K562 (cell line): ENCODE results near the gene UBA1. TPM values are rescaled to one million over a fixed set of nuclear protein-coding genes. Genes with fewer than 3 reads are reported as not detected.
A peak's percentile ranks its signal among the peaks of the same experiment; 100 is the strongest.

Experiments
- ATAC-seq: fragments of 200-7000 bp; cut with Tn5 transposase; 3 replicates; pipeline ENCODE4 v1.9.1; 2020; ENCODE audit warnings: moderate library complexity
- BruUV-seq: library from RNA; stranded (reverse); fragments of 400-500 nt; replicated peaks from 2 replicates; lab custom pipeline; 2021; lab: Mats Ljungman, UMichigan
- CTCF ChIA-PET: fragments of 300-600 bp; formaldehyde crosslinking; extraction: SDS; loops from one replicate; lab custom pipeline; 2021; ENCODE audit warnings: low intra/inter-chr PET ratio; lab: Yijun Ruan, JAX
- POLR2A ChIA-PET: fragments of 300-600, 350-650 bp; sonication (Branson Sonifier 250); formaldehyde crosslinking; extraction: SDS; loops from one replicate; lab custom pipeline; 2021; ENCODE audit warnings: antibody characterized with exemption, inconsistent platforms; lab: Yijun Ruan, JAX
- DNase-seq, 4 experiments: peaks; one replicate each; pipeline versions ENCODE4 v3.0.0 to v3.0.0-alpha.2; 2011 to 2018; ENCODE audit warnings: low spot score in 3 of 4, mixed read lengths in 3 of 4; ENCODE audit errors: extremely low read depth in 1 of 4
- FAIRE-seq: peaks from 2 replicates; lab custom pipeline; 2011; peaks lifted over from hg19 to GRCh38; lab: Jason Lieb, UNC
- H2AFZ ChIP-seq: 2 replicates; pipeline ENCODE4 v1.6.0; 2011; ENCODE audit warnings: low read depth, low read length, control low read depth, inconsistent platforms
- H3K27ac ChIP-seq: fragments of 200-600 bp; 3 replicates; pipeline ENCODE4 v1.8.0; 2011; ENCODE audit warnings: low read depth, mild to moderate bottlenecking, control low read depth, inconsistent platforms, low read length, moderate library complexity, mixed read lengths; ENCODE audit errors: extremely low read depth
- H3K27me3 ChIP-seq, 2 experiments: fragments of 300-600 bp in 1 of 2; 2 replicates in 1 of 2; 3 replicates in 1 of 2; pipeline versions ENCODE4 v1.6.0 to v1.8.0; 2011; ENCODE audit warnings: inconsistent platforms in 2 of 2, low read length in 2 of 2, mild to moderate bottlenecking in 1 of 2, mixed read lengths in 1 of 2, moderate library complexity in 1 of 2; ENCODE audit not compliant: control insufficient read depth in 2 of 2, insufficient read depth in 2 of 2
- H3K36me3 ChIP-seq: fragments of 300-600 bp; 3 replicates; pipeline ENCODE4 v1.8.0; 2011; ENCODE audit warnings: mild to moderate bottlenecking, low read length, inconsistent platforms; ENCODE audit not compliant: control insufficient read depth, insufficient read depth
- H3K4me1 ChIP-seq, 2 experiments: fragments of 200-600 bp in 1 of 2; replicated peaks in 1 of 2; 2 replicates in 1 of 2; 3 replicates in 1 of 2; pipeline versions ENCODE4 v1.5.1 to v1.8.0; 2011; ENCODE audit warnings: inconsistent platforms in 2 of 2, low read length in 2 of 2, mild to moderate bottlenecking in 1 of 2, mixed read lengths in 1 of 2, moderate library complexity in 1 of 2; ENCODE audit not compliant: control insufficient read depth in 2 of 2, insufficient read depth in 2 of 2
- H3K4me2 ChIP-seq: 2 replicates; pipeline ENCODE4 v1.6.1; 2011; ENCODE audit warnings: low read length, control low read depth, inconsistent platforms, mixed read lengths; ENCODE audit not compliant: insufficient read depth
- H3K4me3 ChIP-seq: fragments of 200-600 bp; sonication (generic), shearing (Covaris generic); 2 replicates; pipeline ENCODE4 v1.5.1; 2016; ENCODE audit warnings: control low read depth, inconsistent platforms
- H3K79me2 ChIP-seq: fragments of 200-600 bp; 3 replicates; pipeline ENCODE4 v1.8.0; 2011; ENCODE audit warnings: low read length, inconsistent platforms; ENCODE audit not compliant: control insufficient read depth, insufficient read depth
- H3K9ac ChIP-seq, 2 experiments: 2 replicates each; pipeline versions ENCODE4 v1.6.0 to v1.6.1; 2011; ENCODE audit warnings: low read depth in 2 of 2, low read length in 2 of 2, control low read depth in 1 of 2, inconsistent platforms in 1 of 2, mild to moderate bottlenecking in 1 of 2, mixed read lengths in 1 of 2; ENCODE audit not compliant: insufficient read depth in 1 of 2
- H3K9me1 ChIP-seq: one replicate; pipeline ENCODE4 v1.6.0; 2011; ENCODE audit warnings: inconsistent platforms, mild to moderate bottlenecking, low read length, moderate library complexity; ENCODE audit not compliant: control insufficient read depth, insufficient read depth
- H3K9me3 ChIP-seq: replicated peaks from 2 replicates; pipeline ENCODE4 v1.5.1; 2011; ENCODE audit warnings: low read depth, low read length, inconsistent platforms; ENCODE audit not compliant: control insufficient read depth, insufficient read depth
- H4K20me1 ChIP-seq: replicated peaks from 2 replicates; pipeline ENCODE4 v1.6.1; 2011; ENCODE audit warnings: low read length, inconsistent platforms, mixed read lengths; ENCODE audit not compliant: control insufficient read depth, insufficient read depth
- FOXJ2 ChIP-seq: fragments of 200-800 bp; sonication (Bioruptor generic); IDR thresholded peaks from 2 replicates; pipeline ENCODE4 v1.6.1; 2016; ENCODE audit warnings: missing genetic modification characterization, missing compliant biosample characterization
- MIER1 ChIP-seq: fragments of 450-650 bp; IDR thresholded peaks from 2 replicates; pipeline ENCODE4 v1.6.1; 2016; ENCODE audit warnings: antibody characterized with exemption, mild to moderate bottlenecking, low read depth
- POLR2G ChIP-seq: fragments of 200-400 bp; formaldehyde crosslinking; IDR thresholded peaks from 2 replicates; pipeline ENCODE4 v1.6.1; 2017; ENCODE audit warnings: low read depth, mild to moderate bottlenecking, antibody characterized with exemption, low read length, moderate library complexity
- RBM22 ChIP-seq: fragments of 200-400 bp; formaldehyde crosslinking; IDR thresholded peaks from 2 replicates; pipeline ENCODE4 v1.6.1; 2018; ENCODE audit warnings: low read length, low read depth; ENCODE audit not compliant: poor library complexity, severe bottlenecking
- ZFP30 ChIP-seq: fragments of 250-450 bp; sonication (Bioruptor Pico); IDR thresholded peaks from 2 replicates; pipeline ENCODE4 v1.8.0; 2022; ENCODE audit warnings: moderate library complexity, mild to moderate bottlenecking, inconsistent platforms, borderline replicate concordance
- ZNF274 ChIP-seq: IDR thresholded peaks from 2 replicates; pipeline ENCODE4 v1.6.1; 2011; ENCODE audit warnings: low read depth, mild to moderate bottlenecking, low read length, moderate library complexity, borderline replicate concordance
- WGBS: fragments of 100-300 bp; shearing (Covaris generic); methylation state at CpG from one replicate; pipeline ENCODE4 v1.1.6; 2016; ENCODE audit warnings: low coverage, mixed read lengths; ENCODE audit not compliant: insufficient coverage; ENCODE audit errors: missing lambda C conversion rate; 5-methylcytosine and 5-hydroxymethylcytosine counted together
- in situ Hi-C: fragments of 300-500 bp; cut with MboI; formaldehyde crosslinking; loops from 4 replicates; pipeline ENCODE4 v1.15.0; 2018; ENCODE audit warnings: inconsistent platforms, mixed read lengths
- intact Hi-C: fragments of 100-400 bp; cut with micrococcal nuclease; formaldehyde crosslinking; loops from 2 replicates; pipeline ENCODE4 v1.14.2; 2022
- polyA plus RNA-seq, 8 experiments: library from polyadenylated mRNA; depleted of rRNA in 4 of 8; stranded (reverse) in 5 of 8; unstranded in 3 of 8; fragments of >200 nt; fragmentation: Nextera tagmentation in 2 of 8; fragmentation: Illumina TruSeq in 1 of 8; extraction: Ambion mirVana in 2 of 8; extraction: Trizol in 1 of 8; gene quantifications; 2 replicates each; pipeline versions ENCODE4 v1.2.1 to v1.2.3, GENCODE V29; 2011 to 2014; ENCODE audit warnings: inconsistent platforms in 1 of 8, missing spikeins in 1 of 8
- total RNA-seq, 7 experiments: library from RNA; depleted of rRNA in 6 of 7; stranded (reverse); fragments of >200 nt in 6 of 7; fragmentation: Illumina TruSeq in 2 of 7; extraction: Trizol in 2 of 7; gene quantifications; 2 replicates each; pipeline versions ENCODE4 v1.2.1 to v1.2.3, GENCODE V29; 2011 to 2021; ENCODE audit warnings: low replicate concordance in 1 of 7
- TF ChIP-seq, protein P1 (sequence below): fragments of 250-450 bp; sonication (Bioruptor Pico); IDR thresholded peaks from 2 replicates; pipeline ENCODE4 v1.4.0; 2020; ENCODE audit warnings: mild to moderate bottlenecking, moderate library complexity

Gene UBA1
- total and polyA plus RNA-seq, 9 of the 15 experiments (the other 6 are each of a cell fraction or from before 2014, with no cell fraction given), result 32.0 to 174 (median 93.6) TPM

DNA sequence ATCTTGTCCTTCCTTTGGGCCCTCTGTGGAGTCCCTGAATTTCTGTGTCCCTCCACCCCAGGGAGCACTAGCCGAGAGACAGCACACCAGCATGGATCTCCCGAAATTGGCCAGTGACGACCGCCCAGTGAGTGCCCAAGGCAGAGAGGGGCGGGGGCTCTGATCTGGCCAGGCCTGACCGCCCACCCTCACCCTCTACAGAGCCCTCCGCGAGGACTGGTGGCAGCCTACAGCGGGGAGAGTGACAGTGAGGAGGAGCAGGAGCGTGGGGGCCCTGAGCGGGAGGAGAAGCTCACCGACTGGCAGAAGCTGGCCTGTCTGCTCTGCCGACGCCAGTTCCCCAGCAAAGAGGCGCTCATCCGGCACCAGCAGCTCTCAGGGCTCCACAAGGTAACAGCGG, 8.4 kb upstream of the UBA1 start:
- intact Hi-C loops, result no loop called here
- FAIRE-seq (no peak), ATAC-seq (no peak), DNase-seq (no peak)
- Histone ChIP-seq H3K9me1 (no peaks in the 10 kb centered on the region), H3K4me3 (no peak overlapping the region), H3K27me3 (no peaks in the 10 kb centered on the region), H3K36me3 (peaks cover 57% of the 10 kb centered on the region; the same call in 2 of the 3 replicates), H3K4me1 (peaks cover 0 to 7% of the 10 kb centered on the region in 2 experiments; a peak in 2 of 5 replicates), H3K27ac (no peak overlapping the region), H2AFZ (no peak overlapping the region), H3K9me3 (no peaks in the 10 kb centered on the region), H3K4me2 (no peak overlapping the region), H3K79me2 (no peaks in the 10 kb centered on the region), H4K20me1 (no peaks in the 10 kb centered on the region), H3K9ac (no peak overlapping the region)
- CTCF ChIA-PET, result no interaction called here
- 100% methylated on average over 1 of the region's 17 CpGs for WGBS
- in situ Hi-C loops, result no loop called here
- TF ChIP-seq POLR2G (peak; percentile 52; the same call in 1 of the 2 replicates), MIER1 (no peak)
- POLR2A ChIA-PET, result interaction anchor here (0.6 kb wide), 1 partner anchor 312 kb away, joined by 3 read pairs; no protein-coding TSS in a partner anchor
- BruUV-seq, result no TSS peak

DNA sequence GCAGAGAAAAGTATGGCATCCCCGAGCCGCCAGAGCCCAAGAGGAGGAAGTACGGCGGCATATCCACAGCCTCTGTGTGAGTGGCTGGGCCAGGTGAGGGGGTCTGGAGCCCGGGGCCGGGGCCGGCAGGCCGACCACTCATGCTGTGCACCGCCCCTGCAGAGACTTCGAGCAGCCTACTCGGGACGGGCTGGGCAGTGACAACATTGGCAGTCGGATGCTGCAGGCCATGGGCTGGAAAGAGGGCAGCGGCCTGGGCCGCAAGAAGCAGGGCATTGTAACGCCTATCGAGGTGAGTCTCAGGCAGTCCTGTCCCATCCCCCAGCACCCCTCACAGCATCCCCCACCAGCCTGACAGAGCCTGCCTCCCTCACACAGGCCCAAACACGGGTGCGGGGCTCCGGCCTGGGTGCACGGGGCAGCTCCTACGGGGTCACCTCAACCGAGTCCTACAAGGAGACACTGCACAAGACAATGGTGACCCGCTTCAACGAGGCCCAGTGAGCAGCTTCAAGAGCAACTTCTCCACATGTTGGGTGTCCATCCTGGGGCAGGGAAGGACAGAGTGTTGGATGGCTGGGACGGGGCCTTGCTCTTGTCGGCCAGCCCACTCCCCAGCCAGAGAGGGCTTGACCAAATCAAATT, 7.4 kb upstream of the UBA1 start:
- no peak for ATAC-seq
- no peak for DNase-seq
- in situ Hi-C loops, result no loop called here
- no peak overlapping the region for H3K4me3 ChIP-seq
- H3K27me3 ChIP-seq, result no peaks in the 10 kb centered on the region
- BruUV-seq, result TSS peak; percentile 72
- POLR2A ChIA-PET, result interaction anchor here (0.6 kb wide), 1 partner anchor 311 kb away, joined by 3 read pairs; no protein-coding TSS in a partner anchor
- FAIRE-seq, result no peak
- no peaks in the 10 kb centered on the region for H3K9me3 ChIP-seq
- H3K27ac ChIP-seq, result no peak overlapping the region
- TF ChIP-seq POLR2G (peak; percentile 47; the same call in 1 of the 2 replicates), ZNF274 (no peak), RBM22 (peak; percentile 57), ZFP30 (no peak), FOXJ2 (tag) (no peak)
- TF ChIP-seq, protein P1, sequence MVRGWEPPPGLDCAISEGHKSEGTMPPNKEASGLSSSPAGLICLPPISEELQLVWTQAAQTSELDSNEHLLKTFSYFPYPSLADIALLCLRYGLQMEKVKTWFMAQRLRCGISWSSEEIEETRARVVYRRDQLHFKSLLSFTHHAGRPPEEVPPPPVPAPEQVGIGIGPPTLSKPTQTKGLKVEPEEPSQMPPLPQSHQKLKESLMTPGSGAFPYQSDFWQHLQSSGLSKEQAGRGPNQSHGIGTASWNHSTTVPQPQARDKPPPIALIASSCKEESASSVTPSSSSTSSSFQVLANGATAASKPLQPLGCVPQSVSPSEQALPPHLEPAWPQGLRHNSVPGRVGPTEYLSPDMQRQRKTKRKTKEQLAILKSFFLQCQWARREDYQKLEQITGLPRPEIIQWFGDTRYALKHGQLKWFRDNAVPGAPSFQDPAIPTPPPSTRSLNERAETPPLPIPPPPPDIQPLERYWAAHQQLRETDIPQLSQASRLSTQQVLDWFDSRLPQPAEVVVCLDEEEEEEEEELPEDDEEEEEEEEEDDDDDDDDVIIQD (CRISPR knock-in tag), result no peak
- peak overlapping the region in 1 of 2 experiments; percentile 52; a peak in 1 of 4 replicates for H3K9ac ChIP-seq
- H3K4me1 ChIP-seq, result peaks cover 0 to 14% of the 10 kb centered on the region in 2 experiments; a peak in 2 of 5 replicates
- WGBS, result 96% methylated on average over 18 of the region's 27 CpGs
- H2AFZ ChIP-seq, result no peak overlapping the region
- no peaks in the 10 kb centered on the region; the same call in 2 of the 3 replicates for H3K79me2 ChIP-seq
- no peaks in the 10 kb centered on the region for H4K20me1 ChIP-seq
- H3K4me2 ChIP-seq, result no peak overlapping the region
- intact Hi-C loops, result no loop called here
- H3K36me3 ChIP-seq, result peaks cover 48% of the 10 kb centered on the region; the same call in 2 of the 3 replicates
- H3K9me1 ChIP-seq, result no peaks in the 10 kb centered on the region
- CTCF ChIA-PET, result no interaction called here
